Stimulated activated CD8-positive, alpha-beta memory T cell treated with anti-CD3 and anti-CD28 coated beads, Interleukin-7, amount 100 ng/mL, for 4 hours (primary cell): ENCODE measurements around the gene BRF1.
"Not testable (repeated sequence)": the region's sequence is repeated elsewhere in the genome, so short reads cannot be mapped to it uniquely, and the experiment has no call there.

ENCODE experiments used
- DNase-seq, 2 donors: peaks; one replicate each; pipeline ENCODE4 v3.0.0-alpha.2; 2020; ENCODE audit warnings: low read depth in 2 of 2

The BRF1 gene

GRCh38 chr14:105288936-105289335 is 11.9 kb downstream of the BRF1 start:
- not testable (repeated sequence) for DNase-seq

GRCh38 chr14:105287249-105288102 is 13.3 kb downstream of the BRF1 start:
- DNase-seq: no peak

GRCh38 chr14:105286759-105287144 is 14.0 kb downstream of the BRF1 start:
- no peak for DNase-seq

DNA sequence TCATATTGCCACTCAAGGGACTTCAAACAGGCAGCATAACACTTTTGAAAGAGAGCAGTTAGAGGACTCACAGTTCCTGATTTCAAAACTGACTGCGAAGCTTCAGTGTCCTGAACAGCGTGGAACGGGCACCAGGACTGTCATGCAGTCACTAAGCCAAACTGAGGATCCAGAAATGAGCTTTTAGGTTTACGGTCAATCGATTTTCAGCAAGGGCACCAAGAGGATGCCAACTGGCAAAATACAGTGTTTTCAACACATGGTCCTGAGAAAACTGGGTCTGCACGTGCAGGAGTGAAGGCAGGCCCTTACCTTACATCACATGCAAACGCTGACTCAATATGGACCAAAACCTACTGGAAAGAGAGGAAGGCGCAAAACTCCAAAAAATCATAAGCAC is 15.6 kb downstream of the BRF1 start:
- DNase-seq: no peak

DNA sequence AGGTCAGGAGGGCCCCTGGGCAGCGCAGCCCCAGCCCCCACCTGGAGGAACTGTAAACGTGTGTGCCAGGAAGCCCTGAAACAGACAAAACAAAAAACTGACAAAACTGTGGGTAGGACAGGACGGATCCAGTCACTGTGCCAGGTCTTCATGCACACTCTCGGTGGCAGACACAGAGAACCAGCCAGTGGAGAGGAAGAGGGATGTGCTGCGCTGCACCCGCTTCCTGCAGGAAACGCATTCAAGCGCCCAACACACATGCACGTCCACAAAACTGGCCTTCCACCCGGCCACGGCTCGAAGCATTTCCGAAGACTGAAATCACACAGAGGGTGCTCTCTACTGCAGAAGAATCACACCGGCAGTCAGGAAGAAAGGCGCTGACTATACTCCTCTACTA is 16.9 kb downstream of the BRF1 start:
- DNase-seq: no peak

DNA sequence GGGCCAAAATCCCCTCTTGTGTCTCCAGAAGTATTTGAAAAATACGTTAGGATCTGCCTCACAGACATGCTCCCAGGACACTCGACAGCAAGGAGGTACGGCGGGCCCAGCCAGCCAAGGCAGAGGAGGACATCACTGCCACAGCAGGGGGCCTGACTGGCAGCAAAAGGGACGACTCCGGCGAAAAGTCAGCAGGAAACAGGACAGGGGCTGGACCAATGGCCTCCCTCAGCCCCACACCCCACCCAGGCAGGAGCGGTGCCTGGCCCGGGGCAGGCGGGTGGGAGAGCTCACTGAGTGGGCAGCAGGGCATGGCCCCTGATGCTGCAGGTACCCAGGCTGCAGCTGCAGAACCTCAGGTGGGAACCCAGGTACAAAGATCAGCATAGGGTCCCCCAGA is 17.8 kb downstream of the BRF1 start:
- no peak for DNase-seq

GRCh38 chr14:105282098-105282725 is 18.6 kb downstream of the BRF1 start:
- DNase-seq: no peak

DNA sequence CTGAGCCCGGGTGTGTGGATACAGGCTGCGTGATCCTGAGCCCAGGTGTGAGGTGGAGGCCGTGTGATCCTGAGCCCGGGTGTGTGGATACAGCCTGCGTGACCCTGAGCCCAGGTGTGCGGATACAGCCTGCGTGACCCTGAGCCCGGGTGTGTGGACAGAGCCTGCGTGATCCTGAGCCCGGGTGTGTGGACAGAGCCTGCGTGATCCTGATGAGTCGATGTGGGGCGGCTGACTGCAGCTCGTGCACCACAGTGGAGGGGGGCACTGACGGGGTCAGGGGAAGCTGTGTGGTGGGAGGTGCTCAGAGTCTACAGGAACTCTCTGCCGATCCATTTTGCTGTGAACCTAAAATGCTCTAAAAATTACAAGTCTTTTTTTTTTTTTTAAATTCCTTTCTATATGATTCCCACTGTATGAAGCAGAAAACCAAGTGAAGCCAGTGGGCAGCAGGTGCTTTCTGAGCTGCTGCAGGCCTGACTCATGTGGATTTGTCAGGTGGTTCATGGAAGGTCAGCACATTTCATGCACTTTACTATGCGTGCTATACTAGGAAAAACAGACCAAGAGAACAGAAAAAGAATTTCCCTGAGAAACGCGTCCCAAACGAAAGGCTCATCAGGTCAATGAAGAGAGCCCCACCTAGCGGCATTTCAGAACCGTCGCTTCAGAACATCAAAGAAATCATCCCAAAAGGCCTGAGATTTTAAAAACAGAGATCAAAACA is 19.3 kb downstream of the BRF1 start:
- peak in 1 of 2 donors; percentile 10 for DNase-seq

DNA sequence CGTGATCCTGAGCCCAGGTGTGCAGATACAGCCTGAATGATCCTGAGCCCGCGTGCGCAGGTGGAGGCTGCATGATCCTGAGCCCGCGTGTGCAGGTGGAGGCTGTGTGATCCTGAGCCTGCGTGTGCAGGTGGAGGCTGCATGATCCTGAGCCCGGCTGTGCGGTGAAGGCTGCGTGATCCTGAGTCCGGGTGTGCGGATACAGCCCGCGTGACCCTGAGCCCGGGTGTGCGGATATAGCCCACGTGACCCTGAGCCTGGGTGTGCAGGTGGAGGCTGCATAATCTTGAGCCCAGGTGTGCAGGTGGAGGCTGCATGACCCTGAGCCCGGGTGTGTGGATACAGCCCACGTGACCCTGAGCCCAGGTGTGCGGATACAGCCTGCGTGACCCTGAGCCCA is 20.3 kb downstream of the BRF1 start:
- no peak for DNase-seq

DNA sequence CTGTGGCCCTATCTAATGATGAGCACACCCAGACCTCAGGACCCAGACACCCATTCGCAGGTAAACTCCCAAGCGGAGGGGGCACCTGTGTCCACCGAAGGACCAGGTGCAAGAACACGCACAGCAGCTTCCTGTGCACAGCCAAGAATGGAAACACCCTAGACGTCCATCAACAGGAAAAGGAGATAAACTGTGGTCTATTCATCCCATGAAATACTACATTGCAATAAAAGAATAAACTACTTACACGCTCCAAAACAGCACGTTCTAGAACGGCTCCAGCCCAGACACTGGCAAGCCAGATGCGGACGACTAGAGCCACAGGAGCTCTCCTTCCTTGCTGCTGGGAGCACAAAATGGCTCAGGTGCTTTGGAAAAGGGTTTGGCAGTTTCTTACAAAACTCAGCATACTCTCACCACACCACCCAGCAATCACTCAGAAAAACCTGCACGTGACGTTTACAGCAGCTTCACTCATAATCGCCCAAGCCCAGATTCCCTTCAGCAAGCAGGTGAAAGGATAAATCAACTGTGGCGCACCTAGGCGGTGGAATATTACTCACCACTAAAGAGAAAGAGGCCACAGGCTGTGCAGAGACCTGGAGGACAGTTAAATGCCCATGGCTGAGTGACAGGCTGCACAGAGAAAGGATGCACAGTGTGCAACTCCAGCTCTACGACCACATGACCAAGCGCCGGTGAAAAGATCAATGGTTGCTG is 21.0 kb downstream of the BRF1 start:
- DNase-seq: no peak

DNA sequence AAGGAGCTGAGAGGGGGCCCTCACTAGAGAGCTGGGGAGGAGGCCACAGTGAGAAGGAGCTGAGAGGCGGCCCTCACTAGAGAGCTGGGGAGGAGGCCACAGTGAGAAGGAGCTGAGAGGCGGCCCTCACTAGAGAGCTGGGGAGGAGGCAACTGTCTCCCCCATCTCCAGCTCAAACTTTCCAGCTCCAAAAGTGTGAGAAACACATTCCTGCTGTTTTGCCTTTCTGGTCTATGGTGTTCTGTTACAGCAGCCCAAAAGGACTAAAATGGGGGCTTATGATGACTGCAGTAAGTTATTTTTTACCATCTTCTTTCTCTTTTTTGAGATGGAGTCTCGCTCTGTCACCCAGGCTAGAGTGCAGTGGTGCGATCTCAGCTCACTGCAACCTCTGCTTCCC is 23.4 kb downstream of the BRF1 start:
- DNase-seq: not testable (repeated sequence)

GRCh38 chr14:105275267-105275946 is 25.4 kb downstream of the BRF1 start:
- no peak for DNase-seq

DNA sequence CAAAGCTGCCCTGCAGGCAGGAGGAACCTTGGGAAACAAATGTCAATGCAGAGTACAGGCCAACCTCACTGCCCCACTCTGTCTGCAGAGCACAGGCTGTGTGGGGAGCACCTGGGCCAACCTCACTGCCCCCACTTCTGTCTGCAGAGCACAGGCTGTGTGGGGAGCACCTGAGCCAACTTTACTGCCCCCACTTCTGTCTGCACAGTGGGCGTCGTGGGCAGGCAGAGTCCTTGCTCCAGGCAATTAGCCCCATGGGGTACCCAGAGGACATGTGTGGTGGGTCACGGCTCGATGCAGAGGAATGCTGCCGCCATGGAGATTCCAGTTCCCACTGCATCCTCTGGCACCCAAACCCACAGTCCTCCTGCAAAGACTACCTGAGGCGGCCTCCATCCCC is 26.2 kb downstream of the BRF1 start:
- no peak for DNase-seq

DNA sequence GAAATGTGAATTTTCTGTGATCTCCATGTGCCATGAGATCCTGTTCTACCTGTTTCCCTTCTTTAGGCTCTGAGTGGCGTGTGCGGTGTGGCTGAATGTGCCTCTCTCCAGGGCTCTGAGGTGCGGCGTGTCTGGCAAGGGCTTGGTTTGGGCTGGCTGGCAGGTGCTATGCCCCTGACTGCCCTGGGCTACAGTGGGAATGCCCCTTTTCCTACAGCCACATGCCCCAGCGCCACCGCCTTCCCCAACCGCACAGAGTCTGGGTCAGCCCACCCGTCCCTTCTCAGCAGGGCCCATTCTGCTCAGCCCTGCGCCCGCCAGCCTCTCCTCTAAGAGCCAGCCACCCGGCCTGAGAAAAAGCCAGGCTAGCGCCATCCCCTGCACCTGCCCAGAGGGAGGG is 27.7 kb downstream of the BRF1 start:
- DNase-seq: no peak

DNA sequence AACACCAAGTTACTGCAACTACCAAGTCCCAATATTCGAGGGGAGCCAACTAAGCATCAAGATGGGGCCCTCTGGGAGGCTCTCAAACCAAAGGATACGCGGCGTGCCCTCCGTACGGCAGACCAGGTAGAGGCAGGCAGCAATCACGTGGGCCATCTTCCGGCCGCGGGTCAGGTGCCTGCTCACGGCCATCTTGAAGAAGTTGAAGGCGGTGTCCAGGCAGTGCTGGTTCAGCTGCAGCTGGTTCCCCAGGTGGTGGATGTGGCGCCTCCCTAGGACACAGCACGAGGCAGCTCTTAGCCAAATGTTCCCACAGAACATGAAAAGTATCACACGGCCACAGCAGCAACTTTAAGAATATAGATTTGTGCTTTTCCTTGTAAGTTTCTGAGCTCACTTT is 28.2 kb downstream of the BRF1 start:
- no peak for DNase-seq

DNA sequence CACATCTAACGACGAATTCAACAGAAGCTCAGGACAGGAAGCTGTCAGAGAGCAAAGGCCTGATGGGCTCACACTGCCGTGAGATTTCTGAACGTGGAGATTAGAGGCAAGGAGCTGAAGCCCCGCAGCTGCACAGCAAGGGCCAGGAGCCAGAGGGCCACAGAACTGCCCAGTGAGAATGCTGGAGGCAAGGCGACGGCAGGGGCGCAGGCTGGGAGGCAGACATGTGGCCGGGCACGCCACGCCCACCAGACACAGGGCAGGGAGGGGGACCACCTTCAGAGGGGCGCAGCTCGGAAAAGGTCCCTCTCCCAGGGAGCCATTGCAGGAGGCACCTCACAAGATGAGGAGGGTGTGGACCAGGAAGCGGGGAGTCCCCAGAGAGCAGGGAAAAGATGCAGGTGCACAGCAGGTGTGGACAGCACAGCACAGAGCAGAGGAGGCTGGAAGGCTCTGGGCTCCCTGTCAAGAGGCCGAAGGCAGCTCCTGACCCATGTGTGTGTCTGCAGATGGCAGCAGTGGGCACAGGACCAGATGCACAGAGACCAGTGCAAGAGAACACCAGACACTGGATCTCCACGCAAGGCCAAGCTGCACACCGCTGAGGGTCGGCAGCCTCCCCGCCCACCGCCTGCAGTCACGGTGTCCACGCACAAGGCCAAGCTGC is 29.4 kb downstream of the BRF1 start:
- no peak for DNase-seq

- no peak for DNase-seq
Measured at GRCh38 chr14:105269405-105269804, 31.4 kb downstream of the BRF1 start.

- DNase-seq: no peak
Measured at GRCh38 chr14:105268736-105269354, 32.0 kb downstream of the BRF1 start.

GRCh38 chr14:105267820-105268548 is 32.8 kb downstream of the BRF1 start:
- no peak for DNase-seq

DNA sequence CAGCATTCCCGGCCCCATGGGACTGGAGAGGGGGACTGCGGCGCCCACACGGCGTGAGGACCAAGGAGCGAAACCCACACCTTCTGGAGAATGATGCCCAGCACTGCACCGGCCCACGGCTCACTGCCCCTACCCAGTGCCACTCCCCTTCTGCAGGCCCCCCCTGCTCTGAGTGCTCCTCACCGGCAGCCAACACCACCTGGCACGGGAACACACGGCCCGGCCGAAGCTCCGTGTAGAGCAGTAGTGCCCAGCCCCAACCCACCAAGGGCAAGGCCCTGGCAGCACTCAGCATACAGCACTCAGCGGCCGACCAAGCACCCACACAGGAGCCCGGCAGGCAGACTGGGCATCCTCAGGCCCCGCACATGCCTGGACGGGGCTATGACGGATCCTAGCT is 39.0 kb downstream of the BRF1 start:
- no peak for DNase-seq
